Mammary epithelial cell (primary cell): Measurements from ENCODE around the gene LCORL.

Source experiments
- EZH2 ChIP-seq: IDR thresholded peaks from 2 replicates; pipeline ENCODE4 v1.6.1; 2012; ENCODE audit warnings: low read length, inconsistent platforms, borderline replicate concordance
- TF ChIP-seq, protein P1 (sequence below), 2 donors: IDR thresholded peaks in 1 of 2; conservative IDR thresholded peaks in 1 of 2; 2 replicates each; pipeline ENCODE4 v1.5.1; 2011 to 2012; ENCODE audit warnings: inconsistent platforms in 2 of 2, low read length in 2 of 2, mild to moderate bottlenecking in 2 of 2, control low read depth in 1 of 2, low read depth in 1 of 2; ENCODE audit not compliant: insufficient read depth in 1 of 2; ENCODE audit errors: extremely low read depth in 1 of 2

DNA sequence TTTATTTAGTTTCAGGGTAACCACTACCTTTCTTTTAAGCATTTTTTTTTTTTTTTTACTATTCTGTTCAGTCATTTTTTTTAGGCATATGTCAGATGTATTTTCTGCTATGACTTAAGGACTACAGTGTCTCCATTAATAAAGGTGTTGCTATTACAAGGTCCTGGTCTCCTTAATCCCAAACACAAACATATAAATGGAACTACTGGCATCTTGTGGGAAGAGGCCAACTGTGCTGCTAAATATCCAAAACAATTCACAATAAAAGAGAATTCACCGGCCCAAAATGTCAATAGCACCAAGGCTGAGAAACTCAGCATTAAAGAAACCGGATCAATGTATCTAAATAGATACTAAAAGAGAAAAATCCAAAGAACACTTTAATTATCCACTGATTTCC lies 26.4 kb downstream of the LCORL start:
- TF ChIP-seq, protein P1, sequence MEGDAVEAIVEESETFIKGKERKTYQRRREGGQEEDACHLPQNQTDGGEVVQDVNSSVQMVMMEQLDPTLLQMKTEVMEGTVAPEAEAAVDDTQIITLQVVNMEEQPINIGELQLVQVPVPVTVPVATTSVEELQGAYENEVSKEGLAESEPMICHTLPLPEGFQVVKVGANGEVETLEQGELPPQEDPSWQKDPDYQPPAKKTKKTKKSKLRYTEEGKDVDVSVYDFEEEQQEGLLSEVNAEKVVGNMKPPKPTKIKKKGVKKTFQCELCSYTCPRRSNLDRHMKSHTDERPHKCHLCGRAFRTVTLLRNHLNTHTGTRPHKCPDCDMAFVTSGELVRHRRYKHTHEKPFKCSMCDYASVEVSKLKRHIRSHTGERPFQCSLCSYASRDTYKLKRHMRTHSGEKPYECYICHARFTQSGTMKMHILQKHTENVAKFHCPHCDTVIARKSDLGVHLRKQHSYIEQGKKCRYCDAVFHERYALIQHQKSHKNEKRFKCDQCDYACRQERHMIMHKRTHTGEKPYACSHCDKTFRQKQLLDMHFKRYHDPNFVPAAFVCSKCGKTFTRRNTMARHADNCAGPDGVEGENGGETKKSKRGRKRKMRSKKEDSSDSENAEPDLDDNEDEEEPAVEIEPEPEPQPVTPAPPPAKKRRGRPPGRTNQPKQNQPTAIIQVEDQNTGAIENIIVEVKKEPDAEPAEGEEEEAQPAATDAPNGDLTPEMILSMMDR (conservative IDR thresholded peaks at IDR 0.05 in 1 of 2, IDR thresholded peaks at IDR 0.05 in 1 of 2; ENCODE audit: extremely low read depth in 1 of 2, insufficient read depth in 1 of 2, low read depth in 1 of 2, low read length in 2 of 2), result no peak
- TF ChIP-seq EZH2, result no peak
